NCI-H2029 treated with DMSO at 0.1 percent for 48 hours (cell line): ENCODE results near the gene GYG1.

Experiments
- DNase-seq: peaks from one replicate; lab custom pipeline; 2025; lab: John Stamatoyannopoulos, UW

GYG1 gene

DNA sequence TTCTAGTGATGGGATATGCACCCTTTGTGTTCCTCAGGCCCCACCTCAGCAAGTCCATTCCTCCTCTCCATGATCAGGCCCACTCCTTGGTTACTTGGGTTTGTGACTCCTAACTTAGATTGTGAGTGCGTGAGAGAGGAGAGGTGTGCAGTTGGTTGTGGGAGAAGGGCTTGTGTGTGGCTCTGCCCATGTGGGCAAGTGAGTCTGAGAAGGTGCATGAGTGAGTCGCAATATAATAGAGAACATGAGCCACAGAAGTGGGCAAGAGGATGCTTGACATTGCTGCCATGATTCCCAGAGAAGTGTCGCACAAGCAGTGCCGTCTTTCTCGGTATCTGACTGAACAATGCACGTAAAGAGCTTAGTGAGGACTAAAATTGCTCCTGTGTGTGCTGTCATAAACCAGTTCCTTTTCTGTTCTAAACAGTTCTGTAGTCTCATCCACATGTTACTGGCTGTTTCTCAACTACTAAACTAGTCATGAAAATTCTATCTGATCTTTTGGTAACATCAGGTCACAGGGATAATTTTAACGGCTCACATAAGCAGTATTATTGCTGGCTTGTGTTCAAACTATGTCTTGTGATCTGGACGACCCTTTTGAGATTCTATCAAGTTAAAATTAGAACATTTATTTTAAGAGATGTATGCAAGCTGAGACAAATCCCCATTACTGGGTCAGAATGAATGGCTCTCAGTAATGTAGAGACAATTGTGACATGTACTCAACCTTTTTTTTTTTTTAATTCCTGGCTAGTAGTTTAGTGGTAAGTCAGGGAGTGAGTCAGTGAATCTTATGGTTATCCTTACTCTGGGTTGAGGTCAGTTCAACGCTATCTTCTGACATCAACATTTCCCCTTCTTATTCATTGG is 25.6 kb downstream of the GYG1 start:
- no peak for DNase-seq

DNA sequence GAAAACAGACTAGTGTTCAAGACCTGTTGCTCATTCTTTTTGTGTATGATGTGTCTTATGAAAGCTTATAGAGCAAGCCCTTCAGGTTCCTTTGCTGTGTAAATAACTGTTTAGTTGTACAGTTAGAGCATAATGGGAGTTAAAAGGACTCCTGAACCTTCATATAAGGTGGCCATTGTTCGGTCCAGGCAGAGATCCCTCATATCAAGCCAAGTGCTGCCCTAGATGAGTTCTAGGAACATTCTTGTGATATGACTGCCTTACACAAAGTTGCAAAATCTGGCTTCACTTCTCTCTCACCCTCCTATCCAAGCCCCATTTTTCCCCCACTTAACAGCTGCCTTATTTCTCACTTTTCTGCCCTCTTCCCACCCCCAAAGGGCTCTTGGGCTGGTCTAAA is 26.9 kb downstream of the GYG1 start:
- DNase-seq, result no peak

DNA sequence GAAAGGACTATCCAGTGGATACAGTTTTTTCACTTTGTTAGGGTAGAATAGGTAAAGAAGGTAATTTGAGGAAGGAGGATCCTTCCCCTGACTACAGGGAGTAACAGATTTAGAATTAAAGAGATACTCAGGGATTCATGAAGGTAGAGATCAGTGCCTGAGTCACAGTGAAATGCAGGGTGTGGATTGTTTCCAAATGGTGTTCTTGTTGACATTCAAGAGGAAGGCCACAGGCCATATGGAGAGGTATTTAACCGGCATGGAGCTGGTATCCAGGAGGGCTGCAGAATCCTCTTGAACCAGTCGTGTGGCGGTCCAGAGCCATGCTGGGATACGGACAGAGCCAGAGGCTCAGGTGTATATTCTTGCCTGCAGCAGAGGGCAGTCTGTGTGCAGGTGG is 28.2 kb downstream of the GYG1 start:
- DNase-seq, result no peak

- DNase-seq, result no peak
Observed at GRCh38 chr3:149020196-149020838, 29.0 kb downstream of the GYG1 start.

- DNase-seq, result no peak
Observed at GRCh38 chr3:149020839-149021252, 29.5 kb downstream of the GYG1 start.

GRCh38 chr3:149021830-149022229 is 30.5 kb downstream of the GYG1 start:
- no peak for DNase-seq

- DNase-seq, result no peak
Observed at GRCh38 chr3:149023951-149024350, 32.6 kb downstream of the GYG1 start.

DNA sequence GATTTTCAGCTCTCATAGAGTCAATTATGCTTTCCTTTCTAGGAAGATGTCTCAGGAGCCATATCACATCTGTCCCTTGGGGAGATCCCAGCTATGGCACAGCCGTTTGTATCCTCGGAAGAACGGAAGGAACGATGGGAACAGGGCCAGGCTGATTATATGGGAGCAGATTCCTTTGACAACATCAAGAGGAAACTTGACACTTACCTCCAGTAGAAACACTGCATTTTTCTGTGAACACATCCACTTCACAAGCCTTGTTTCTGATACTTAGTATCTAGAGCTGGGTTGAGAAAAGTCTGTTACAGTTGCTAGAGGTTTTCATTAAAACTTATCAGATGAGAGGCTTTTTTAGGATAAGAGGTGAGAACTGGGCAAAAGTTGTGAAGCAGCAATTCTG is 35.4 kb downstream of the GYG1 start:
- DNase-seq, result no peak

GRCh38 chr3:149031096-149031495 is 39.8 kb downstream of the GYG1 start:
- no peak for DNase-seq

GRCh38 chr3:149037684-149038083 is 46.3 kb downstream of the GYG1 start:
- no peak for DNase-seq

GRCh38 chr3:149038322-149038721 is 47.0 kb downstream of the GYG1 start:
- DNase-seq, result no peak

- no peak for DNase-seq
Observed at GRCh38 chr3:149042789-149043386, 51.5 kb downstream of the GYG1 start.

GRCh38 chr3:149044339-149045083 is 53.2 kb downstream of the GYG1 start:
- DNase-seq, result no peak

DNA sequence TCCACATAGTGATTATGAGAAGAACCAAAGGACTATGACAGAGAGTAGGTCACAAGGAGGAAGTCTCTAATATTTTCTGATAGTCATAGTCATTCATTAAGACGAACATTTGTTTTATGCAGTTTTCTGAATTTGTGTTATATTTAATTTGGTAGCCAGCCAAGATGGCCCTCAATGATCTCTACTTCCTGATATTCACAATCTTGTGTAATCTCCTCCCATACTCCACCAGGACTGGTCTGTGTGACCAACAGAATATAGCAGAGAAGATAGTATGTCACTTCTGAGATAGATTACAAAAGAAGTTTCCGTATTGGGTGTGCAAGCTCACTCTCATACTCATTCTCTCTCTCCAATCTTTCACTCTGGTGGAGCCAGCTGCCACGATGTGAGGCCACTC is 64.2 kb downstream of the GYG1 start:
- no peak for DNase-seq

DNA sequence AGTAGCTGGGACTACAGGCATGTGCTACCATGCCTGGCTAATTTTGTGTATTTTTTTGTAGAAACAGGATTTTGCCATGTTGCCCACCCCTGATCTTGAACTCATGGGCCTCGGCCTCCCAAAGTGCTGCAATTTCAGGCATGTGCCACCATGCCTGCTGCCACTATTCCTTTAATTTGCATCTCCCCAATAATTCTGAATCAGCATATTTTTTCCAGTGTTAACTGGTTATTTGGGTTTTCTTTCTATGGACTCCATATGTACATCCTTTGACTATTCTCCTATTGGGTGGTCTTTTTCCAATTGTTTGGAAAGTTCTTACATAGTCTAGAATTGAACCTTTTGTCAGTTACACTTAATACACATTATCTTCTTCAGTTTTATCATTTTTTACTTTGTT is 66.9 kb downstream of the GYG1 start:
- DNase-seq, result no peak

DNA sequence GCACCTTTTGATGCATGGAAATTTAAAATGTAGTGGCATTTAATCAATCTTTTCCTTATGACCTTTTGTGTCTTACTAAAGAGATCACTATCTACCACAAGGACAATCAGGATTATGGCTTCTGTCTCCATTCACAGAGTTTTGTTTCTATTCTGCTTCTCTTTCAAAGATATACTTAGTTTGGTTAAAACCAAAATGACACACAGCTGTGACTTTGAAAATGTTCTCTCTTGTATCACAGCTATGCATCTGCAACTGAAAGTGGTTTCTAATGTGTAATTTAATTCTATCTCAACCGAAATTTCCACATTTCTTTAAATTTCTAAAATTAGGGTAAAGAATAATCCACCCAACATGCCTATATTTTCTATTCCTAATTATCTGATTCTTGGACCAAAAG is 67.3 kb downstream of the GYG1 start:
- no peak for DNase-seq

DNA sequence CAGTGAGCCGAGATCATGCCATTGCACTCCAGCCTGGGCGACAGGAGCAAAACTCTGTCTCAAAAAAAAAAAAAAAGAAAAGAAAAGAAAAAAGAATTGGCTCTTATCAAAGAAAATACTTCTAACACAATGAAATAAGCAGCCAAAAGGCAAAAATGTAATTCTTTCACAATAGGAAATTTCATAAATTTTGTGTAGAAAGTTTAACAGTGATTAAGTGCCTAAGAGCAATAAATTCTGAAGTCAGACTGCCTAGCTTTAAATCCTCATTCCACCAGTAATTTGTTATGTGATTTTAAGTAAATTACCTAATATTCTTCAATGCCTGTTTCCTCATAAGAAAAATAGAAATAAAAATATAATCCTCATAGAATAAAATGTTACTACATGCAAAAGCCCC is 70.4 kb downstream of the GYG1 start:
- no peak for DNase-seq

GRCh38 chr3:149067883-149068282 is 76.5 kb downstream of the GYG1 start:
- no peak for DNase-seq
